GM12878 (cell line): ENCODE measurements around the gene FRMD5. TPM values are rescaled to one million over a fixed set of nuclear protein-coding genes. Genes with fewer than 3 reads are reported as not detected.

Experiments used
- ATF2 ChIP-seq: IDR thresholded peaks from 2 replicates; pipeline ENCODE4 v1.6.1; 2012; ENCODE audit warnings: low read length, inconsistent platforms
- CEBPZ ChIP-seq: fragments of 150-350 bp; IDR thresholded peaks from 2 replicates; pipeline ENCODE4 v1.6.1; 2016; ENCODE audit warnings: low read depth, low read length
- DPF2 ChIP-seq: fragments of 450-650 bp; IDR thresholded peaks from 2 replicates; pipeline ENCODE4 v1.6.1; 2017; ENCODE audit warnings: mild to moderate bottlenecking
- ETV6 ChIP-seq, 2 experiments: fragments of 450-650 bp in 1 of 2; IDR thresholded peaks in 1 of 2; conservative IDR thresholded peaks in 1 of 2; 2 replicates each; pipeline ENCODE4 v1.6.1; 2014; ENCODE audit warnings: antibody characterized with exemption in 1 of 2, borderline replicate concordance in 1 of 2, low read depth in 1 of 2, mild to moderate bottlenecking in 1 of 2, moderate library complexity in 1 of 2
- GABPA ChIP-seq: IDR thresholded peaks from 2 replicates; pipeline ENCODE4 v1.6.1; 2014; ENCODE audit warnings: antibody characterized with exemption, low read depth, mild to moderate bottlenecking, inconsistent platforms
- KAT2A ChIP-seq: conservative IDR thresholded peaks from 2 replicates; pipeline ENCODE4 v1.6.1; 2011; ENCODE audit warnings: low read depth, low read length; ENCODE audit not compliant: control insufficient read depth
- MAX ChIP-seq: IDR thresholded peaks from 2 replicates; pipeline ENCODE4 v1.6.1; 2012; ENCODE audit warnings: low read depth, low read length, improper control_type of control experiment
- MEF2B ChIP-seq: fragments of 450-650 bp; IDR thresholded peaks from 2 replicates; pipeline ENCODE4 v1.6.1; 2018; ENCODE audit warnings: mild to moderate bottlenecking, moderate library complexity; ENCODE audit not compliant: partially characterized antibody, poor library complexity, severe bottlenecking
- NKRF ChIP-seq: fragments of 450-650 bp; conservative IDR thresholded peaks from 2 replicates; pipeline ENCODE4 v1.6.1; 2017; ENCODE audit warnings: mild to moderate bottlenecking, moderate library complexity
- PAX8 ChIP-seq: fragments of 450-650 bp; IDR thresholded peaks from 2 replicates; pipeline ENCODE4 v1.6.1; 2017; ENCODE audit warnings: mild to moderate bottlenecking, moderate library complexity
- SKIL ChIP-seq: fragments of 450-650 bp; IDR thresholded peaks from 2 replicates; pipeline ENCODE4 v1.6.1; 2017; ENCODE audit warnings: mild to moderate bottlenecking, low read depth, inconsistent platforms; ENCODE audit not compliant: poor library complexity, severe bottlenecking
- USF2 ChIP-seq: IDR thresholded peaks from 2 replicates; pipeline ENCODE4 v1.6.1; 2011; ENCODE audit warnings: low read depth, low read length, improper control_type of control experiment, borderline replicate concordance
- ZSCAN29 ChIP-seq: fragments of 450-650 bp; IDR thresholded peaks from 2 replicates; pipeline ENCODE4 v1.6.1; 2017; ENCODE audit warnings: mild to moderate bottlenecking, moderate library complexity
- polyA plus RNA-seq, 11 experiments: library from polyadenylated mRNA; depleted of rRNA in 4 of 11; unstranded in 6 of 11; stranded (reverse) in 5 of 11; fragments of >200 nt; fragmentation: Nextera tagmentation in 4 of 11; fragmentation: Illumina TruSeq in 1 of 11; extraction: Ambion mirVana in 4 of 11; extraction: Trizol in 1 of 11; gene quantifications; 1 replicate in 1 of 11; 2 replicates in 10 of 11; pipeline versions ENCODE4 v1.2.1 to v1.2.3, GENCODE V29; 2011 to 2016; ENCODE audit warnings: inconsistent platforms in 2 of 11, missing spikeins in 2 of 11, low read depth in 1 of 11
- total RNA-seq, 4 experiments: library from RNA; depleted of rRNA in 3 of 4; stranded (reverse); fragments of >200 nt in 3 of 4; fragmentation: Illumina TruSeq in 1 of 4; extraction: Trizol in 1 of 4; gene quantifications; 2 replicates each; pipeline versions ENCODE4 v1.2.1 to v1.2.3, GENCODE V29; 2013 to 2021

The FRMD5 gene
- total and polyA plus RNA-seq, 10 of the 15 experiments (the other 5 are each of a cell fraction or from before 2014, with no cell fraction given), result 0.26 to 6.4 (median 0.68) TPM; not detected in 1

- TF ChIP-seq MEF2B, result no peak
- peak; percentile 88 for TF ChIP-seq GABPA
- TF ChIP-seq NKRF, result peak; percentile 89
- no peak for TF ChIP-seq ZSCAN29
- peak; percentile 43 for TF ChIP-seq SKIL
- peak; percentile 27; the same call in 1 of the 2 replicates for TF ChIP-seq MAX
- TF ChIP-seq ATF2, result peak; percentile 50; the same call in 1 of the 2 replicates
- TF ChIP-seq KAT2A, result no peak
- TF ChIP-seq USF2, result no peak; the same call in 1 of the 2 replicates
- no peak; a peak in 1 of 4 replicates for TF ChIP-seq ETV6 (conservative IDR thresholded peaks at IDR 0.05 in 1 of 2, IDR thresholded peaks at IDR 0.05 in 1 of 2; ENCODE audit: borderline replicate concordance in 1 of 2, low read depth in 1 of 2)
- no peak for TF ChIP-seq PAX8
- TF ChIP-seq DPF2, result no peak
- TF ChIP-seq CEBPZ, result no peak
These were observed 370.5 kb downstream of the FRMD5 start, which contains the start of gene MFAP1 (continued) for GRCh38 chr15:43824302-43825246.
